SU-DHL-6 (cell line): ENCODE data around the gene SERPINI1.

Experiments used
- EZH2phosphoT487 ChIP-seq: fragments of 200-600 bp; sonication (generic), shearing (Covaris generic); conservative IDR thresholded peaks from 2 replicates; pipeline ENCODE4 v1.6.1; 2018; ENCODE audit warnings: mild to moderate bottlenecking, antibody characterized with exemption, low read length, moderate library complexity, mixed read lengths
- TF ChIP-seq, protein P1 (sequence below): fragments of 200-600 bp; sonication (generic); IDR thresholded peaks from one replicate; pipeline ENCODE4 v1.5.1; 2017; ENCODE audit warnings: antibody characterized with exemption, mild to moderate bottlenecking, low read length, moderate library complexity; ENCODE audit not compliant: insufficient read depth, poor library complexity, severe bottlenecking

DNA sequence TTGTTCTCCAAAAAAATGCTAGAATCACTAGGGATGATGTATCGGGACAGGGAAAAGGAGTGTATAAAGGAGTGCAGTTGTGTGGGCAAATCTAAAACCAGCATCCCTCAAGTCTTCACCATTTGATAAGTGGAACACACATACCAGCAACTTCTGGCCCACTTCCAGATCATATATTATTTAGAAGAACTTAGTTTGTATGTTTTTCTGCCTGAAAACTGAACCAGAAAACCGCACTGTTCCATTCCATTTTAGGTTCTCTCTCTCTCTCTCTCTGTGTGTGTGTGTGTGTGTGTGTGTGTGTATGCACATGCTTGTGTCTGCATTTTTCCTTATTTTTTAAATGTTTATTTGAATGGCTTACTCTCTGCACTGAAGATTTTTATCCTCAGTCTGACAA, 93.5 kb downstream of the SERPINI1 start:
- TF ChIP-seq, protein P1, sequence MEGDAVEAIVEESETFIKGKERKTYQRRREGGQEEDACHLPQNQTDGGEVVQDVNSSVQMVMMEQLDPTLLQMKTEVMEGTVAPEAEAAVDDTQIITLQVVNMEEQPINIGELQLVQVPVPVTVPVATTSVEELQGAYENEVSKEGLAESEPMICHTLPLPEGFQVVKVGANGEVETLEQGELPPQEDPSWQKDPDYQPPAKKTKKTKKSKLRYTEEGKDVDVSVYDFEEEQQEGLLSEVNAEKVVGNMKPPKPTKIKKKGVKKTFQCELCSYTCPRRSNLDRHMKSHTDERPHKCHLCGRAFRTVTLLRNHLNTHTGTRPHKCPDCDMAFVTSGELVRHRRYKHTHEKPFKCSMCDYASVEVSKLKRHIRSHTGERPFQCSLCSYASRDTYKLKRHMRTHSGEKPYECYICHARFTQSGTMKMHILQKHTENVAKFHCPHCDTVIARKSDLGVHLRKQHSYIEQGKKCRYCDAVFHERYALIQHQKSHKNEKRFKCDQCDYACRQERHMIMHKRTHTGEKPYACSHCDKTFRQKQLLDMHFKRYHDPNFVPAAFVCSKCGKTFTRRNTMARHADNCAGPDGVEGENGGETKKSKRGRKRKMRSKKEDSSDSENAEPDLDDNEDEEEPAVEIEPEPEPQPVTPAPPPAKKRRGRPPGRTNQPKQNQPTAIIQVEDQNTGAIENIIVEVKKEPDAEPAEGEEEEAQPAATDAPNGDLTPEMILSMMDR: no peak
- no peak for TF ChIP-seq EZH2phosphoT487
